Lower lobe of right lung (tissue), 2 donors: ENCODE data around the gene PRRC1. TPM values are rescaled to one million over a fixed set of nuclear protein-coding genes. Genes with fewer than 3 reads are reported as not detected.

Source experiments
- ATAC-seq, 2 donors: fragments of 200-7000 bp; cut with Tn5 transposase; one replicate each; pipeline ENCODE4 v1.9.1; 2020 to 2022; ENCODE audit warnings: mild to moderate bottlenecking in 2 of 2, moderate library complexity in 2 of 2
- DNase-seq: peaks from one replicate; pipeline ENCODE4 v3.0.0-alpha.2; 2020
- H3K27ac ChIP-seq: fragments of 200-600 bp; one replicate; pipeline ENCODE4 v1.8.0; 2022
- H3K27me3 ChIP-seq: fragments of 200-600 bp; one replicate; pipeline ENCODE4 v1.8.0; 2022; ENCODE audit warnings: low read depth
- H3K36me3 ChIP-seq: fragments of 200-600 bp; one replicate; pipeline ENCODE4 v1.8.0; 2022; ENCODE audit warnings: mild to moderate bottlenecking
- H3K4me1 ChIP-seq: fragments of 200-600 bp; one replicate; pipeline ENCODE4 v1.8.0; 2022
- H3K4me3 ChIP-seq: fragments of 200-600 bp; one replicate; pipeline ENCODE4 v1.8.0; 2022; ENCODE audit warnings: mild to moderate bottlenecking
- H3K9me3 ChIP-seq: fragments of 200-600 bp; one replicate; pipeline ENCODE4 v1.8.0; 2022
- CTCF ChIP-seq: fragments of 200-600 bp; IDR thresholded peaks from one replicate; pipeline ENCODE4 v1.8.0; 2022; ENCODE audit warnings: antibody characterized with exemption, mild to moderate bottlenecking
- intact Hi-C: fragments of 100-400 bp; cut with DNase I; formaldehyde crosslinking; loops from one replicate; pipeline ENCODE4 v1.11.0; 2022
- total RNA-seq: library from RNA; stranded (reverse); fragmentation: NEBNext Ultra II Directional; extraction: Animal tissue kit (Norgen Biotek cat#: 25700); gene quantifications from one replicate; pipeline ENCODE4 v1.2.1, GENCODE V29; 2021
- donor health status: DM: no; HTN: yes; CAD: no; lungs with severe emphysema.

PRRC1 gene
- total RNA-seq, 1 donor from 2014 or later = 49.7 TPM

- no peak for TF ChIP-seq CTCF
- no peak for DNase-seq
- H3K36me3 ChIP-seq = no peaks in the 10 kb centered on the region
- no peak overlapping the region for H3K4me3 ChIP-seq
- no peaks in the 10 kb centered on the region for H3K4me1 ChIP-seq
- intact Hi-C loops = no loop called here
- no peaks in the 10 kb centered on the region for H3K9me3 ChIP-seq
- ATAC-seq = peak in 1 of 2 donors; percentile 16
- no peak overlapping the region for H3K27ac ChIP-seq
- H3K27me3 ChIP-seq = no peaks in the 10 kb centered on the region
Observed at GRCh38 chr5:127602896-127603844, 85.7 kb downstream of the PRRC1 start.

Other genes with a start within 250 kb of the PRRC1 start
- 0.30 TPM for gene MEGF10, start 226.8 kb upstream of the PRRC1 start, total RNA-seq
- not detected for gene CTXN3, start 131.4 kb downstream of the PRRC1 start, total RNA-seq
- gene CCDC192, start 185.8 kb downstream of the PRRC1 start, total RNA-seq = not detected